Measurements from ENCODE around the gene BCAM. TPM values are rescaled to one million over a fixed set of nuclear protein-coding genes. Genes with fewer than 3 reads are reported as not detected.

Gene BCAM
- polyA plus RNA-seq, 1 donor from 2014 or later, result not detected

- no peak overlapping the region for H3K27ac Mint-ChIP-seq
- no peak overlapping the region for H3K4me3 Mint-ChIP-seq
- peaks cover 0 to 5% (median 0%) of the 10 kb centered on the region in 3 donors for H3K9me3 Mint-ChIP-seq
- peaks cover 4% of the 10 kb centered on the region for H3K36me3 Mint-ChIP-seq
- H3K27me3 Mint-ChIP-seq, result peaks cover 17% of the 10 kb centered on the region
- H3K4me1 Mint-ChIP-seq, result peaks cover 0 to 3% (median 0%) of the 10 kb centered on the region in 3 donors
These were observed 2.6 kb upstream of the BCAM start for GRCh38 chr19:44806291-44806690.

GRCh38 chr19:44807162-44807561 lies 1.7 kb upstream of the BCAM start:
- peaks cover 0 to 3% (median 0%) of the 10 kb centered on the region in 3 donors for H3K4me1 Mint-ChIP-seq
- no peak overlapping the region for H3K27ac Mint-ChIP-seq
- peaks cover 17% of the 10 kb centered on the region for H3K27me3 Mint-ChIP-seq
- peaks cover 0 to 5% (median 0%) of the 10 kb centered on the region in 3 donors for H3K9me3 Mint-ChIP-seq
- H3K4me3 Mint-ChIP-seq, result no peak overlapping the region
- peaks cover 4% of the 10 kb centered on the region for H3K36me3 Mint-ChIP-seq

GRCh38 chr19:44807652-44808462 lies 1.0 kb upstream of the BCAM start:
- H3K27me3 Mint-ChIP-seq, result peaks cover 14% of the 10 kb centered on the region
- peak overlapping the region in 1 of 4 donors; percentile 27 for H3K4me3 Mint-ChIP-seq
- peaks cover 0 to 5% (median 0%) of the 10 kb centered on the region in 3 donors for H3K9me3 Mint-ChIP-seq
- no peak overlapping the region for H3K27ac Mint-ChIP-seq
- H3K4me1 Mint-ChIP-seq, result no peaks in the 10 kb centered on the region
- peaks cover 4% of the 10 kb centered on the region for H3K36me3 Mint-ChIP-seq

GRCh38 chr19:44809577-44810233 lies 802 bp downstream of the BCAM start:
- peaks cover 0 to 5% (median 0%) of the 10 kb centered on the region in 3 donors for H3K4me1 Mint-ChIP-seq
- peaks cover 0 to 5% (median 0%) of the 10 kb centered on the region in 3 donors for H3K9me3 Mint-ChIP-seq
- no peak overlapping the region for H3K27ac Mint-ChIP-seq
- H3K27me3 Mint-ChIP-seq, result peaks cover 14% of the 10 kb centered on the region
- H3K36me3 Mint-ChIP-seq, result peaks cover 4% of the 10 kb centered on the region
- peak overlapping the region in 1 of 4 donors; percentile 70 for H3K4me3 Mint-ChIP-seq

- Mint-ChIP-seq H3K4me1 (peaks cover 0 to 5% (median 0%) of the 10 kb centered on the region in 3 donors), H3K4me3 (no peak overlapping the region), H3K27ac (no peak overlapping the region), H3K27me3 (peaks cover 14% of the 10 kb centered on the region), H3K9me3 (no peaks in the 10 kb centered on the region), H3K36me3 (no peaks in the 10 kb centered on the region)
These were observed 1.6 kb downstream of the BCAM start for GRCh38 chr19:44810234-44811121.

GRCh38 chr19:44811122-44811419 lies 2.2 kb downstream of the BCAM start:
- Mint-ChIP-seq H3K36me3 (no peaks in the 10 kb centered on the region), H3K4me3 (no peak overlapping the region), H3K4me1 (peaks cover 0 to 5% (median 0%) of the 10 kb centered on the region in 3 donors), H3K27ac (no peak overlapping the region), H3K27me3 (peaks cover 14% of the 10 kb centered on the region), H3K9me3 (no peaks in the 10 kb centered on the region)

- peaks cover 0 to 5% (median 0%) of the 10 kb centered on the region in 3 donors for H3K4me1 Mint-ChIP-seq
- H3K27me3 Mint-ChIP-seq, result peaks cover 13% of the 10 kb centered on the region
- H3K9me3 Mint-ChIP-seq, result no peaks in the 10 kb centered on the region
- H3K4me3 Mint-ChIP-seq, result no peak overlapping the region
- H3K36me3 Mint-ChIP-seq, result peaks cover 2% of the 10 kb centered on the region
- no peak overlapping the region for H3K27ac Mint-ChIP-seq
These were observed 3.3 kb downstream of the BCAM start for GRCh38 chr19:44812142-44812718.

- no peak overlapping the region for H3K4me3 Mint-ChIP-seq
- peaks cover 2% of the 10 kb centered on the region for H3K36me3 Mint-ChIP-seq
- H3K27ac Mint-ChIP-seq, result no peak overlapping the region
- H3K9me3 Mint-ChIP-seq, result no peaks in the 10 kb centered on the region
- peaks cover 0 to 5% (median 0%) of the 10 kb centered on the region in 3 donors for H3K4me1 Mint-ChIP-seq
- peaks cover 14% of the 10 kb centered on the region for H3K27me3 Mint-ChIP-seq
These were observed 4.4 kb downstream of the BCAM start for GRCh38 chr19:44813070-44813840.

GRCh38 chr19:44813841-44814470 lies 5.1 kb downstream of the BCAM start:
- no peak overlapping the region for H3K4me3 Mint-ChIP-seq
- H3K27ac Mint-ChIP-seq, result no peak overlapping the region
- H3K27me3 Mint-ChIP-seq, result peaks cover 10% of the 10 kb centered on the region
- no peaks in the 10 kb centered on the region for H3K9me3 Mint-ChIP-seq
- H3K4me1 Mint-ChIP-seq, result peaks cover 0 to 5% (median 0%) of the 10 kb centered on the region in 3 donors
- peaks cover 2% of the 10 kb centered on the region for H3K36me3 Mint-ChIP-seq

GRCh38 chr19:44814517-44814916 lies 5.6 kb downstream of the BCAM start:
- Mint-ChIP-seq H3K27ac (no peak overlapping the region), H3K27me3 (peaks cover 8% of the 10 kb centered on the region), H3K9me3 (no peaks in the 10 kb centered on the region), H3K4me3 (no peak overlapping the region), H3K36me3 (peaks cover 2% of the 10 kb centered on the region), H3K4me1 (peaks cover 0 to 5% (median 0%) of the 10 kb centered on the region in 3 donors)

GRCh38 chr19:44816301-44816700 lies 7.4 kb downstream of the BCAM start:
- Mint-ChIP-seq H3K4me1 (peaks cover 0 to 5% (median 0%) of the 10 kb centered on the region in 3 donors), H3K27me3 (peaks cover 2% of the 10 kb centered on the region), H3K9me3 (no peaks in the 10 kb centered on the region), H3K27ac (no peak overlapping the region), H3K36me3 (peaks cover 2% of the 10 kb centered on the region), H3K4me3 (no peak overlapping the region)

GRCh38 chr19:44817725-44818465 lies 9.0 kb downstream of the BCAM start:
- H3K27me3 Mint-ChIP-seq, result peaks cover 4% of the 10 kb centered on the region
- H3K9me3 Mint-ChIP-seq, result no peaks in the 10 kb centered on the region
- peaks cover 0 to 5% (median 0%) of the 10 kb centered on the region in 3 donors for H3K4me1 Mint-ChIP-seq
- H3K36me3 Mint-ChIP-seq, result peaks cover 2% of the 10 kb centered on the region
- no peak overlapping the region for H3K27ac Mint-ChIP-seq
- H3K4me3 Mint-ChIP-seq, result no peak overlapping the region

- Mint-ChIP-seq H3K4me3 (no peak overlapping the region), H3K27me3 (peaks cover 4% of the 10 kb centered on the region), H3K36me3 (peaks cover 2% of the 10 kb centered on the region), H3K4me1 (peaks cover 0 to 4% (median 0%) of the 10 kb centered on the region in 3 donors), H3K9me3 (no peaks in the 10 kb centered on the region), H3K27ac (no peak overlapping the region)
These were observed 9.6 kb downstream of the BCAM start for GRCh38 chr19:44818466-44819031.

All from IgD-negative memory B cell (primary cell).